ENCODE results near the gene SLC25A13.
"Not testable (repeated sequence)": the region's sequence is repeated elsewhere in the genome, so short reads cannot be mapped to it uniquely, and the experiment has no call there.

SLC25A13 gene

DNA sequence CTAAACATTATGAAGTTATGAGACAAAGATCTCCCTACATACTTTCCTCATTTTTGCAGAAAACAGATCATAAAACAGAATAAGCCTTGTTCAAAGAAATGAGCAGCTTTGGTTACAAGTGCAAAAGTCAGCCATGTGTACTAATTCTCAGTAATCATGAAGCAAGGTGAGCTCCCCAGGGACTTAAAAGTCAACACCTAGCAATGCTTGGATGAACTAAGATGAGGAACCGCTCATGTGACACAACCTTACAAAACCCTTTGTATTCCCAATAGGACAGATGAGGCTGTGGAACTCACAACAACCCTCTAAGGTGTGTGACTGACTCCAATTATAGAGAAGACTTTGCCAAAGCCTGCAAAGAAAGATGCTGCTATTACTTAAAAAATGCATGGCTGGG, 154.5 kb downstream of the SLC25A13 start:
- no peak for DNase-seq (ENCODE audit: low spot score)
- FAIRE-seq, result no peak

- FAIRE-seq, result no peak
- no peak for DNase-seq (ENCODE audit: low spot score)
These were observed 160.0 kb downstream of the SLC25A13 start for GRCh38 chr7:96161897-96162296.

DNA sequence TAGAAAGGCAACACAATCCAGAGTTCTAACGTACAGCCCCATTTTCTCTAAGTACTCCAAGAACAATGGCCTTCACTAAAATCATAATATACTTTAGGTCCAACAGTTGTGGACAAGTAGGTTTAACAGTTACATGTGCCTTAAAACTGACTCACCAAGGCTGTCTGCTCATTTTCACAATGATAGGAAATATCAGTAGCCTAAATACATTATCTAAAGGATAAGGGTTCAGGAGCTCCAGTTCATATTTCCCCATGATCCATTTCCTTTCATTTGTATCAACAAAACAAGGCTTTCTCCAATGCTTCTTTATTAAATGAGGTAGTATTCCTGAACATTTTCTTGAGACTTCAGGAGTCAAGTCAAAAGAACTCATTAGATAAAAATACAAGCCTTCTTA, 164.0 kb downstream of the SLC25A13 start:
- DNase-seq (ENCODE audit: low spot score), result no peak
- no peak for FAIRE-seq

DNA sequence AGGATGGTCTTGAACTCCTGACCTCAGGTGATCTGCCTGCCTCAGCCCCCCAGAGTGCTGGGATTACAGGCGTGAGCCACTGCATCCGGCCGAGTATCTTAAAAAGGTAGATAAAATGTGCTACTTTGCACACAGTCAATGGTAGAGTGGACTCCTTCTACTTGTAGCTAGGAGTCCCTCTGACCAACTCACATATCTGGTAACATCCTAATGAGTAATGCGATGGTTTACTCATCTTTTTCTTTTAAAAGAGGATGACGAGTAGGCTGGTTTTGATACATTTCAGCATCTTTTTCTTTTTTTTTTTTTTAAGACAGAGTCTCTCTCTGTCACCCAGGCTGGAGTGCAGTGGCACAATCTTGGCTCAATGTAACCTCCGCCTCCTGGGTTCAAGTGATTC, 167.4 kb downstream of the SLC25A13 start:
- not testable (repeated sequence) for FAIRE-seq
- DNase-seq (ENCODE audit: low spot score), result peak; percentile 31

DNA sequence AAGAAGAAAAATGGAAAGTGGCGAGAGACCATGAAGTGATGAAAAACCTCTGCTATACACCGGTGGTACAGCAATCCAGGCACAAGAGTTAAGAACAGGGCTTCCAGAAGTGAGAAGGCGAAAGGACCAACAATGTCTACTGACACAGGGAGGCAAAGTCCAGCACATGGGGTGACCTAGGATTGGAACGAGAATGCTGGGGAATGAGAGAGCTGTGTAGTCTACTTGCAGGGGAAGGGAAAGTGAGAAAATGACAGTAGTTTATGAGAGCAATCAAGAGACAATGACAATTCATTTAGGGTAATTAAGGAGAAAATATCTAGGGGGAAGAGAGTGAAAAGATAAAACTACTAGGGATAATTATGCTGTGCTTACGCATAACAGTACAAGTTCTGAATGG, 169.2 kb downstream of the SLC25A13 start:
- no peak for DNase-seq (ENCODE audit: low spot score)

DNA sequence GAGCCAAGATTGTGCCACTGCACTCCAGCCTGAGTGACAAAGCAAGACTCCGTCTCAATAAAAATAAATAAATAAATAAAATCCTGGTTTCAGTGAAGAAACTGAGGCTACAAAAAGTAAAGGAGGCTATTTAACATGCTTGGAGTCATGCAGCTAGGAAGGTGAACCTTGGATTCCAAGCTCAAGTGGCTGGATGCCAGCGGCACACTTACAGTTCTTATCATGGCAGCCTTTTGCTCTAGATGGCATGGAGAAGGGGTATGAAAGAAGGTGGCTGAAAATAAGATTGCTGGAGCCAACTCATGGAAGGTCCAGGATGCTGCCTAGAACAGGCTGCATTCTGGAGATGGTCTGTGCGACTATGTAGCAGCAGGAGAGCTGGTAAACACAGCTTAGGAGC, 170.0 kb downstream of the SLC25A13 start:
- no peak for DNase-seq (ENCODE audit: low spot score)
- no peak for FAIRE-seq

More for the DNA sequence above, 169.2 kb downstream of the SLC25A13 start:
- FAIRE-seq, result no peak

GRCh38 chr7:96144260-96144526, 177.7 kb downstream of the SLC25A13 start:
- FAIRE-seq (no peak), DNase-seq (ENCODE audit: low spot score) (no peak)

DNA sequence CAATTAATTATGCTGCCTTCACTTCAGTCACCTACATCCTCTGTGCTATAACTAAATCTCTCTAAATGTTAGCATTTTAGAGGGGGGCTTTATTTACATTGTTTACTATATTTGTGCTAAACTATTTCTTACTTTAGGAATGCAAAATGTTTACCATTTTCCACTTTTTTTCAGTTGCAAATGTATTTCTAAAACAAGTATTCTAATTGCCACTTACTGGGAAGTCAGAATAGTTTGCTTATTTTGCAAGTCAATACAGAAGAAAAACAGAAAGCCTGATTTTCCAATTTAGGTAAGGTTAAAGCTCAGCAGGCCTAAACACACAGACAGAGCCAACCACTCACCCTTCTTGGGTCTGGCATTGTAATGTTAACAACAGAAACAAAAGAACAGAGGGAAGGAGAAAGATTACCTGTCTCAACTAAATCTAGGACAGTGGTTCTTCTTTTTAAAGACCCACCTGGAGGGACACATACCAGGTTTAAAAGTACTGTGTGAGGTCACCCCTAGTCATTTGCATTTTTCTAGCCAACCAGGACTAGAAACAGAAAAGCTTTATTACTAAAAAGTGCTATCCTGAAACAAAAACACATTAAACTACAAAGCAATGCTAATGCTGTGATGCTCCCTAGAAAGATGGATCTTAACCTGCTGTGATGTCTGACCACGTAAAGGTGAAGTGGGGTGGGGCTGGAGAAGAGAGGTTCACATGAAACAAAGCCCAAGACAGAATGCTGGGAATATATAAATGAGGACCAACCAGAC, 178.2 kb downstream of the SLC25A13 start:
- DNase-seq (ENCODE audit: low spot score), result no peak
- no peak for FAIRE-seq

DNA sequence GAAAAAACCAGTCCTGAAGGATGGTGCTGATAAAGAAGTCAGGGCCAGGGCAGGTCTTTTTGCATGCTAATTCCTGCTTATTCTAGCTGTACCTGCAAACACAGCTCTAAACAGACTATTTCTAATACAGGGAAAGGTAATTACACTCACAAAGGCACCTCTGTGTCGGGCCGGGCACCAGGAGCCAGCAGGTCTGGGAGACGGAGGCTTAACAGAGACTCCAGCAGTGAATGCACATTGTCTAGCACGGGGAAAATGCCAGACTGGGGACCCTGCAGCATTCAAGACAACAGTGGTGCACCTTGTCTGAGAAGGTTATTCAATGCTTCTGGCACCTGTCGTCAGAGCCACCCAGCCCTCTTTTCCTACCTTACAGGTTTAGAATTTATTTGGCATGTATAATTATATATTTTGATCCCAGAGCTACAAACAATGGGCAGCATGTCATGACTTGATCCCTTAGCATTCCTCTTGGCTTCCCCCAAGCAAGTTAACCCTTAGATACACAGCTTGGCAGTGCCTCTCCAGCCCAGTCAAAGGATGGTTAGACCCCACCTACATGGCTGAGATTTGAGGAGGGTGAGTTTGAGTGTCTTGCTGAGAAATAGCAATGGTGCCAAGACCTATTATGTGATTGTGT, 185.2 kb downstream of the SLC25A13 start:
- FAIRE-seq, result no peak
- no peak for DNase-seq (ENCODE audit: low spot score)

DNA sequence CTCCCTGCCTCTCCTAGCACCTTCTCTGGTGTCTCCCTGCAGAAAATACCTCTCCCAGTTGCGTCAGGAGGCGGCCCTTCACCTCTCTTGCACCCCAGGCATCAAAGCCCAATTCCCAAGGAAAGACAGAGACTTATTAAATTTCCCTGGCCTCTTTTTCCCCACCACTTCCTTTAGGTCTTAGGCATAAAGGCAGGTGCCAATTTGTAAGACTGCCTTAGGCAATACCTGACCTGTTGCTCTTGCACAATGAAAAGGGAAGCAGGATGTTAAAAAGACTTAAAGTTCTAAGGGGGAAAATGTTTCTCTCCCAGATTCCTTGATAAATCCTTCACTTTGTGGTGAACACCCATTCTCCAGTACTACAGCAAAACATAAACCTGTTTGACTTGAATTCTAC, 186.7 kb downstream of the SLC25A13 start:
- FAIRE-seq, result no peak

GRCh38 chr7:96131525-96131924, 190.4 kb downstream of the SLC25A13 start:
- no peak for FAIRE-seq
- no peak for DNase-seq (ENCODE audit: low spot score)

More for the DNA sequence above, 186.7 kb downstream of the SLC25A13 start:
- DNase-seq (ENCODE audit: low spot score), result no peak

DNA sequence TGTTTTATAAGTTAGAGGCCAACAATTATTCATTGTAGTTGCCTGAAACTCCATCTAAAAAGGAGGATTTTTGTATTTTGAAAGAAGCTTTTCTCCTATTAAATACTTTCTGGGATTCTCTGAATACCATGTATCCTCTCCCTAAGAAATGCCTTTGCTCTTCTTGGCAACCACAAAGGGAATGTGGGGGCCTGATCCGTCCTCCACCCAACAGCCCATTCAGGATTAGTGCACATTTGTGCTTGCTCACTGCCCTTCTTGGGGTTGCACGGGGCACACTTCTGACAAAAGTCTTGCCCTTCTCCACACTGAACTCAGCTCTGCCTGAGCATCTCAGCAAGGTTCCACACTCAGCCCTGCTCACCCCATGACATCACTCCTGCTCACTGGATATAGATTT, 194.2 kb downstream of the SLC25A13 start:
- DNase-seq (ENCODE audit: low spot score) (no peak), FAIRE-seq (no peak)

DNA sequence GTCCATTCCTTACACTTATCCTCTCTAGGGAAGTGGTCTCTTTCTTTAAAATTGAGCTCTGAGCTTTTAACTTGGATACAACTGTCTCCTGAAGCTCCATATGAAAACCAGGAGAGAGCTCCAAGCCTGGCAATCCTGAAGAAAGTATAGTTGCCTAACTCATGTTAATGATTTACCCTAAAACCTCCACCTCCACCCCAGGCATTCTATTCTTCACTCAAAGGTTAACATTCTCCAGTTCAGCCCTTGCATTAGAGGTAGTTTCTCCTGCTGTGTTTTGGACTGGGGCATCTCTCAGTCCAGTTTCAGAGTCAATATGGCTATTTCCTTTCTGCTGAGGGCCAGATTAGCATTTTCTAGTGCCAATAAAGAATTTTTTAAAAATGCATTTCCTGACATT, 195.5 kb downstream of the SLC25A13 start:
- FAIRE-seq (peak; percentile 52), DNase-seq (ENCODE audit: low spot score) (no peak)

DNA sequence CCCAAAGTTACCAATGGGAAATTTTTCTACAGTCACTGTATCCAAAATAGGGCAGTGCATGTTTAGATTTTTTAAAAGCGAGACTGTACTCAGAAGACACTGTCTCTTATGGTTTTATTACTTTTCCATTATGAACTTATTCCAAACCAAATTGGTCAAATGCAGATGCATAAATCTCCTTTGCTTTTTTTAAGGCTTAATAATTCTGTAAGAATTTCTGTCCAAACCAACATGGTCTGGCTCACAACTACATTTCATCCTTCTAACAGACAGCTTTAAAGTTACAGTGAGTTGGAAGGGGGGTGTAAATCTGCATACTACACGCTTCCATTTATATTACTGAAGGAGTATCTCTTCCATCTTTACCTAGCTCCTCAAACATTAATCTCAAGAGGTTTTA, 199.2 kb downstream of the SLC25A13 start:
- no peak for DNase-seq (ENCODE audit: low spot score)
- FAIRE-seq, result no peak

GRCh38 chr7:96121752-96122151, 200.1 kb downstream of the SLC25A13 start:
- DNase-seq (ENCODE audit: low spot score) (no peak), FAIRE-seq (no peak)

DNA sequence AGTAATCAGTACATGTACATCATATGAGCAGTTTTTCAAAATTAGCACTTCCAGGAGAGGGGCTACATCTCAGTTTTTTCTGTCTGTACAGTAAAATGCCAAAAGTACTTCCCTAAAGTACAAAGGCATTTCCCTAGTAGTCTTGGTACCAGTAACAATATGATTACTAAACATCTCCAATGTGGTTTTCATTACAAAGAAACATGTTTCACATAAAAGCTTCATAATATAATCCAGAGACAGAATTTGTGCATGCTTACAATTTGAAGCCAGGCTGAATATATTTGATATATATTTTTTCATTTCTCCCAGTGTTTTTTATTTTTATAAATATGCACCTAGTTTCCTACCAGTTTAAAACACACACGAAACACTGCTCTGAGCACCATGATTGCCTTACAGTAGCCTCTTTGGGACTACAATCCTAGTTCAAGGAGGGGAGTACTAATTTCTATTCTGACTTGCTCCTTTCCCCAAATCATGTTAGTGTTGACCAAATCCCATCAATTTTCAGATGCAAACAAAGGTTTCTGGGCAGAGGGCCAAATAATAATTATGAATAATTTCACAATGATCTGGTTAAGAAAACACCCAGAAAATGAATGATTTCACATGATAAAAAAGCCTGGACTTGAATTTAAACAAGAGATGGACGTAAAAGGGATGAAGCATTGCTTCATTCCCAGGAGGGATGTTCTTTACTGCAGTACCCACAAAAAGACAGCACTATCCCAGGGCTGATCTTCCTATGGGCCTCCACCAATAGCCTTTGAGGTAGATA, 201.3 kb downstream of the SLC25A13 start:
- DNase-seq (ENCODE audit: low spot score), result no peak
- no peak for FAIRE-seq

DNA sequence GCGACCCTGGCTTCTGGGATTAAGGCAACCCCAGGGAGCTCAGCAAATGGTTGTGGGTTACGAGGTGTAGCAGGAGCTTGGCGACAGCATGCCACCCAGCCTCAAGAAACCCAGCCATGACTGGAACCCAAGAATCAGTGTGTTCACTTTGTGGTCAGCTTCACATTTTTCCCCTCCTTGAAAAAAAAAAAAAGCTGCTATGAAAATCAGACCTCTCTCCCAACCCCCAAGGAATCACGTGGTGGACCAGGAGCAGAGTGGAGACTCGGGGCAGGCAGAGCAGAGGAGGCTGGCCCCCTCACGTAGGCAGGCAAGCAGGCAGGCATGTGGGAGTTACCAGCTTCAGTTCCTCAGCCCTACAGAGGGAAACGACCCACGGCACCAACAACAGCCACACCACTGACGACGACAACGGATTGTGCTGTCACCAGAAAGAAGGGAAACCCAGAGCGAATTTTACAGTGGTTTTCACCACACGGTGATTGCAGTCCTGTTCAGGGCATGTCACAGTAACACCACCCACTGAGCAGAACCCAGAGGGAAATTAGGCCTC, 203.4 kb downstream of the SLC25A13 start:
- FAIRE-seq (no peak), DNase-seq (ENCODE audit: low spot score) (no peak)

DNA sequence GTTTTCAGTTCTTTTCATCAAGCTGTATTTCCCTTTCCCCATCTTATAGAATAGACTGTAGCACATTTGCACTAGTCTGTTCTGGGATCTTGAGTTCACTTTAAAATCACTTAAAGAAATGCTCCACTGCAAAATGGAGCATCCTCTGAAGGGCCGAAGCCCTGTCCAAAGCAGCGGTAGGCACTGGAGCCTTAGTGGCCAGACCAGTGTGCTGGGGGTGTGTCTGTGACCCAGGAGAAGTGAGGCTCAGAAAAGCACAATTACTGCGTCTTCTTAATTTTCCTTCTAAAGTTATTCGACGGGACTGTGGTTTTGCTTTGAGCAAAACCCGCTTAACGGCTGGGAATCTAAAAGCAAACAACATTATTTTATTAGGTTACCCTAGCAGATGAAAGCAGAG, 205.7 kb downstream of the SLC25A13 start:
- FAIRE-seq (no peak), DNase-seq (ENCODE audit: low spot score) (no peak)

- DNase-seq (ENCODE audit: low spot score) (no peak), FAIRE-seq (no peak)
These were observed 207.7 kb downstream of the SLC25A13 start for GRCh38 chr7:96114190-96114589.

DNA sequence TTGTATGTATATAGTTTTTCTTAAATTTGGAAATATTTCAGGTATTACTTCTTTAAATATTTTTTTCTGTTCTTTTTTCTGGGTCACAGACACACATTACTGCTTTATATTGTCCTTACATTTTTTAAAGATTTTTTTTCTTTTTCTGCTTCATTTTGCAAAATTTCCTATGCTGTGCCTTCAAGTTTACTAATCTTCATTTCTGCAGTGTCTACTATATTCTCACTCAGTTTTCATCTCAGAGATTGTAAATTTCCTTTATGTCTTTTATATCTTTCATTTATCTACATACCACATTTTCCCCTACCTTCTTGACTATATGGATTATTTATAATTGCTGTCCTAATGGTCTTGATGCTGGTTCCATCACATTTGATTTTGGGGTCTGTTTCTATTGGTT, 210.5 kb downstream of the SLC25A13 start:
- DNase-seq (ENCODE audit: low spot score) (no peak), FAIRE-seq (no peak)

GRCh38 chr7:96104984-96105383, 216.9 kb downstream of the SLC25A13 start:
- FAIRE-seq, result peak; percentile 53
- no peak for DNase-seq (ENCODE audit: low spot score)

GRCh38 chr7:96102096-96102811, 219.6 kb downstream of the SLC25A13 start:
- DNase-seq (ENCODE audit: low spot score) (no peak), FAIRE-seq (no peak)

All from RCC 7860 (cell line).